Mononuclear cell (primary cell): ENCODE results near the gene GPHA2. TPM values are rescaled to one million over a fixed set of nuclear protein-coding genes. Genes with fewer than 3 reads are reported as not detected.
A peak's percentile ranks its signal among the peaks of the same experiment; 100 is the strongest.

Experiments used
- H3K27me3 ChIP-seq: 2 replicates; pipeline ENCODE4 v1.6.0; 2011; ENCODE audit warnings: low read length, control low read depth; ENCODE audit not compliant: insufficient read depth
- H3K4me1 ChIP-seq: 2 replicates; pipeline ENCODE4 v1.5.1; 2011; ENCODE audit warnings: mild to moderate bottlenecking, low read length, control low read depth; ENCODE audit not compliant: insufficient read depth
- H3K4me3 ChIP-seq: 2 replicates; pipeline ENCODE4 v1.5.1; 2011; ENCODE audit warnings: mild to moderate bottlenecking, low read length, moderate library complexity
- H3K9me3 ChIP-seq: 2 replicates; pipeline ENCODE4 v1.5.1; 2011; ENCODE audit warnings: low read depth, mild to moderate bottlenecking, control low read depth, low read length
- total RNA-seq: library from RNA; depleted of rRNA; stranded (reverse); fragments of >200 nt; gene quantifications from one replicate; pipeline ENCODE4 v1.2.3, GENCODE V29; 2012

The GPHA2 gene
- total RNA-seq, 1 donor, result not detected

- no peak overlapping the region for H3K4me3 ChIP-seq
- H3K4me1 ChIP-seq, result peaks cover 36% of the 10 kb centered on the region
- no peaks in the 10 kb centered on the region for H3K9me3 ChIP-seq
- H3K27me3 ChIP-seq, result no peaks in the 10 kb centered on the region
Observed at GRCh38 chr11:64920124-64920523, 15.6 kb downstream of the GPHA2 start.

GRCh38 chr11:64919627-64920026, 16.1 kb downstream of the GPHA2 start:
- H3K9me3 ChIP-seq, result no peaks in the 10 kb centered on the region
- no peaks in the 10 kb centered on the region for H3K27me3 ChIP-seq
- peaks cover 34% of the 10 kb centered on the region for H3K4me1 ChIP-seq
- no peak overlapping the region for H3K4me3 ChIP-seq

- H3K27me3 ChIP-seq, result no peaks in the 10 kb centered on the region
- H3K4me1 ChIP-seq, result peaks cover 24% of the 10 kb centered on the region
- no peaks in the 10 kb centered on the region for H3K9me3 ChIP-seq
- no peak overlapping the region for H3K4me3 ChIP-seq
Observed at GRCh38 chr11:64918017-64918416, 17.7 kb downstream of the GPHA2 start.

- peak overlapping the region; percentile 77 for H3K4me3 ChIP-seq
- H3K9me3 ChIP-seq, result no peaks in the 10 kb centered on the region
- no peaks in the 10 kb centered on the region for H3K27me3 ChIP-seq
- peaks cover 24% of the 10 kb centered on the region for H3K4me1 ChIP-seq
Observed at GRCh38 chr11:64917663-64917995, 18.1 kb downstream of the GPHA2 start.

- H3K9me3 ChIP-seq, result no peaks in the 10 kb centered on the region
- H3K4me3 ChIP-seq, result peak within 1 kb of the TSS; percentile 77
- no peaks in the 10 kb centered on the region for H3K27me3 ChIP-seq
- H3K4me1 ChIP-seq, result peaks cover 24% of the 10 kb centered on the region
Observed at GRCh38 chr11:64916775-64917662, 18.7 kb downstream of the GPHA2 start, which contains the start of gene ATG2A. Gene ATG2A, minus strand, starts transcription at chr11:64917209. Its CDS starts 74 bp downstream, at chr11:64917135.

- H3K4me1 ChIP-seq, result peaks cover 24% of the 10 kb centered on the region
Observed at GRCh38 chr11:64916040-64916774, 19.5 kb downstream of the GPHA2 start.

GRCh38 chr11:64915376-64915887, 20.3 kb downstream of the GPHA2 start:
- H3K27me3 ChIP-seq, result no peaks in the 10 kb centered on the region
- H3K4me1 ChIP-seq, result peaks cover 24% of the 10 kb centered on the region
- no peaks in the 10 kb centered on the region for H3K9me3 ChIP-seq
- H3K4me3 ChIP-seq, result no peak overlapping the region

More at GRCh38 chr11:64916040-64916774, 19.5 kb downstream of the GPHA2 start:
- Histone ChIP-seq H3K27me3 (no peaks in the 10 kb centered on the region), H3K4me3 (peak overlapping the region; percentile 77), H3K9me3 (no peaks in the 10 kb centered on the region)

- Histone ChIP-seq H3K4me1 (peaks cover 24% of the 10 kb centered on the region), H3K9me3 (no peaks in the 10 kb centered on the region), H3K4me3 (no peak overlapping the region), H3K27me3 (no peaks in the 10 kb centered on the region)
Observed at GRCh38 chr11:64914123-64914522, 21.6 kb downstream of the GPHA2 start.

- Histone ChIP-seq H3K27me3 (no peaks in the 10 kb centered on the region), H3K9me3 (no peaks in the 10 kb centered on the region), H3K4me3 (no peak overlapping the region), H3K4me1 (peaks cover 24% of the 10 kb centered on the region)
Observed at GRCh38 chr11:64913171-64913727, 22.4 kb downstream of the GPHA2 start.

GRCh38 chr11:64911689-64912088, 24.0 kb downstream of the GPHA2 start:
- Histone ChIP-seq H3K4me1 (peaks cover 15% of the 10 kb centered on the region), H3K27me3 (no peaks in the 10 kb centered on the region), H3K4me3 (no peak overlapping the region), H3K9me3 (no peaks in the 10 kb centered on the region)

GRCh38 chr11:64911142-64911541, 24.6 kb downstream of the GPHA2 start:
- H3K4me1 ChIP-seq, result peaks cover 12% of the 10 kb centered on the region
- no peaks in the 10 kb centered on the region for H3K27me3 ChIP-seq
- no peak overlapping the region for H3K4me3 ChIP-seq
- no peaks in the 10 kb centered on the region for H3K9me3 ChIP-seq

- Histone ChIP-seq H3K4me1 (peaks cover 6% of the 10 kb centered on the region), H3K27me3 (no peaks in the 10 kb centered on the region), H3K4me3 (no peak overlapping the region), H3K9me3 (no peaks in the 10 kb centered on the region)
Observed at GRCh38 chr11:64910451-64911093, 25.1 kb downstream of the GPHA2 start.

GRCh38 chr11:64909653-64910343, 25.9 kb downstream of the GPHA2 start:
- H3K4me1 ChIP-seq, result no peaks in the 10 kb centered on the region
- H3K9me3 ChIP-seq, result no peaks in the 10 kb centered on the region
- no peaks in the 10 kb centered on the region for H3K27me3 ChIP-seq
- H3K4me3 ChIP-seq, result no peak overlapping the region

- H3K27me3 ChIP-seq, result no peaks in the 10 kb centered on the region
- no peak overlapping the region for H3K4me3 ChIP-seq
- no peaks in the 10 kb centered on the region for H3K4me1 ChIP-seq
- no peaks in the 10 kb centered on the region for H3K9me3 ChIP-seq
Observed at GRCh38 chr11:64908766-64909165, 26.9 kb downstream of the GPHA2 start.
